Cardiac muscle cell (in vitro differentiated cells and primary cell): ENCODE results near the gene BCL2L2. TPM values are rescaled to one million over a fixed set of nuclear protein-coding genes. Genes with fewer than 3 reads are reported as not detected.

Experiments
- DNase-seq, 2 donors: peaks; one replicate each; pipeline versions ENCODE4 v3.0.0 to v3.0.0-alpha.2; 2010 to 2017; ENCODE audit warnings: low read depth in 1 of 2, low spot score in 1 of 2
- H3K27ac ChIP-seq: fragments of 200-600 bp; sonication (generic); 2 replicates; pipeline ENCODE4 v1.5.1; 2016
- H3K27me3 ChIP-seq: fragments of 200-600 bp; sonication (generic); 2 replicates; pipeline ENCODE4 v1.6.0; 2016; ENCODE audit warnings: control low read depth
- H3K36me3 ChIP-seq: fragments of 200-600 bp; sonication (generic); 2 replicates; pipeline ENCODE4 v1.5.1; 2016; ENCODE audit warnings: control low read depth
- H3K4me1 ChIP-seq: fragments of 200-600 bp; sonication (generic); 2 replicates; pipeline ENCODE4 v1.8.1; 2017; ENCODE audit warnings: low read depth, mild to moderate bottlenecking, mixed run types
- H3K4me3 ChIP-seq: fragments of 200-600 bp; sonication (generic); 2 replicates; pipeline ENCODE4 v1.5.1; 2016; ENCODE audit warnings: mild to moderate bottlenecking
- H3K9me3 ChIP-seq: fragments of 200-600 bp; sonication (generic); 2 replicates; pipeline ENCODE4 v1.5.1; 2017; ENCODE audit warnings: low read depth, mild to moderate bottlenecking, control low read depth
- polyA plus RNA-seq: library from polyadenylated mRNA; unstranded; fragments of >200 nt; fragmentation: Nextera tagmentation; extraction: Ambion mirVana; gene quantifications from 2 replicates; pipeline ENCODE4 v1.2.1, GENCODE V29; 2016
- total RNA-seq: library from RNA; depleted of rRNA; stranded (reverse); fragments of >200 nt; gene quantifications from 2 replicates; pipeline ENCODE4 v1.2.3, GENCODE V29; 2016
- TF ChIP-seq, protein P1 (sequence below): IDR thresholded peaks from 2 replicates; pipeline ENCODE4 v1.5.1; 2012; ENCODE audit warnings: low read depth, mild to moderate bottlenecking, low read length

BCL2L2 gene
- total and polyA plus RNA-seq, 2 experiments from 2014 or later = 5.8 to 28.6 TPM

GRCh38 chr14:23351681-23352505 is 45.3 kb downstream of the BCL2L2 start:
- Histone ChIP-seq H3K4me1 (no peaks in the 10 kb centered on the region), H3K4me3 (peak overlapping the region; percentile 44), H3K9me3 (no peaks in the 10 kb centered on the region), H3K27me3 (peaks cover 4% of the 10 kb centered on the region), H3K36me3 (no peaks in the 10 kb centered on the region), H3K27ac (no peak overlapping the region)
- DNase-seq = peak in 1 of 2 donors; percentile 46
- TF ChIP-seq, protein P1, sequence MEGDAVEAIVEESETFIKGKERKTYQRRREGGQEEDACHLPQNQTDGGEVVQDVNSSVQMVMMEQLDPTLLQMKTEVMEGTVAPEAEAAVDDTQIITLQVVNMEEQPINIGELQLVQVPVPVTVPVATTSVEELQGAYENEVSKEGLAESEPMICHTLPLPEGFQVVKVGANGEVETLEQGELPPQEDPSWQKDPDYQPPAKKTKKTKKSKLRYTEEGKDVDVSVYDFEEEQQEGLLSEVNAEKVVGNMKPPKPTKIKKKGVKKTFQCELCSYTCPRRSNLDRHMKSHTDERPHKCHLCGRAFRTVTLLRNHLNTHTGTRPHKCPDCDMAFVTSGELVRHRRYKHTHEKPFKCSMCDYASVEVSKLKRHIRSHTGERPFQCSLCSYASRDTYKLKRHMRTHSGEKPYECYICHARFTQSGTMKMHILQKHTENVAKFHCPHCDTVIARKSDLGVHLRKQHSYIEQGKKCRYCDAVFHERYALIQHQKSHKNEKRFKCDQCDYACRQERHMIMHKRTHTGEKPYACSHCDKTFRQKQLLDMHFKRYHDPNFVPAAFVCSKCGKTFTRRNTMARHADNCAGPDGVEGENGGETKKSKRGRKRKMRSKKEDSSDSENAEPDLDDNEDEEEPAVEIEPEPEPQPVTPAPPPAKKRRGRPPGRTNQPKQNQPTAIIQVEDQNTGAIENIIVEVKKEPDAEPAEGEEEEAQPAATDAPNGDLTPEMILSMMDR = peak; percentile 12

DNA sequence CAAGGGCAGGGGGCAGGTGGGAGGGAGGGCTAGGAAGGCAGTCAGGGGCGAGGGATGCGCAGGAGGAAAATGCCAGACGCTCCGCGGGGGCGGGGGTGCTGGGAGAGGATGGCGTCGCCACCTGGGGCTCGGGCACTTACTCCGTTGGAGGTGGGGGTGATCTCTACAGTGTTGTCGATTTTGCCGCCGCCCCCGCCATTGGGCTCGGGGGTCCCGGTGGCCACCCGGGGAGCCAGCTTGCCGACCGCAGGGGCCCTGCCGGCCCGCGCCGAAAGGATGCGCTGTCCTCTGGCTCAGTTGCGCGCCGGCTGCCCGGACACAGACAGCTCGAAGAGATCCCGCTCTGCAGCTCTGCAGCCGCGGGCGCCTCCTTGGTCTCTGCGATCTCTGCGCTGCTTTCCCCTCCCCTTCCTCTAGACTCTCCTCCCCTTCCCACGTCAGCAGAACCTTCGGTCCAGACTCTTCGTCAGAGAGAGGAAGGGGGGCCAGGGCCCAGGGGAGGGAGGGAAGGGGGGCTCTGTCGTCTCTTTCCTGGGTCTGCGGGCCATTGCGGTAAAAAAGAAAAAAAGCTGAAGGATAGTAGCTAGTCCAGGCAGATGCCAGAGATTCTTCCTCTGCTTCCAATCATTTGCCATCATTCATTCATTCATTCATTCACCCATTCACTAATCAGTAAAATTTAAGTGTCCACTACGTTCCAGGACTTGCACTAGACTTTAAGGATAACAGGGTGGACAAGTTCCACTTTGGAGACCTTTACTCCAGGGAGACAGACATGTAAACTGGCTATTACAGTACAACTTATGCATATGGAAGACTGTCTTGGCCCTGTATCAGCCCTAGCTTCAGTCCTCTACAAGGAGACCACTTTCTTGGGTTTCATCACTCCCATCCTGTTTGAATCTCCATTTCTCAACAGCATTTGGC is 46.1 kb downstream of the BCL2L2 start, which contains the start of gene SLC22A17:
SLC22A17 (minus strand) TSS at position 382 of the 927 bp plus-strand sequence.
- no peaks in the 10 kb centered on the region for H3K4me1 ChIP-seq
- peaks cover 4% of the 10 kb centered on the region for H3K27me3 ChIP-seq
- H3K9me3 ChIP-seq = no peaks in the 10 kb centered on the region
- H3K36me3 ChIP-seq = no peaks in the 10 kb centered on the region
- no peak within 1 kb of the TSS for H3K27ac ChIP-seq
- DNase-seq = peak; percentile 91 to 92
- H3K4me3 ChIP-seq = peak within 1 kb of the TSS; percentile 44
- TF ChIP-seq, protein P1 = no peak

DNA sequence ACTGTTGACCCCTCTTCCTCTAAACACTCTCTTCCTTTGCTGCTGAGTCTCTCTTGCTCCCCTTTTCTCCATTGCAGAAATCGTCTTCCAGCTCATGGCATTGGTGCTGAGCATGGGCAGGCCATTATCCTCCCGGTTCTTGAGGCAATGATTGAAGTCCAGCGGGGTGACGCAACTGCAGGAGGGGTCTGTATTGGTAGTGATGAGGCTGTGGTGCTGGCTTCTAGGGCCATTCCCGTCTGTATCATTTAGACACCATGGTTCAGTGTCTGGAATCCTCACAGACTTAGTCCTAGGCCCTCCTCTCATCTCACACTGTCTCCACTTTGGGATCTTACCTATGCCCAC is 46.8 kb downstream of the BCL2L2 start:
- no peaks in the 10 kb centered on the region for H3K9me3 ChIP-seq
- no peak for DNase-seq
- peaks cover 4% of the 10 kb centered on the region for H3K27me3 ChIP-seq
- TF ChIP-seq, protein P1 = no peak
- no peak overlapping the region for H3K27ac ChIP-seq
- no peaks in the 10 kb centered on the region for H3K36me3 ChIP-seq
- H3K4me1 ChIP-seq = no peaks in the 10 kb centered on the region
- no peak overlapping the region for H3K4me3 ChIP-seq

DNA sequence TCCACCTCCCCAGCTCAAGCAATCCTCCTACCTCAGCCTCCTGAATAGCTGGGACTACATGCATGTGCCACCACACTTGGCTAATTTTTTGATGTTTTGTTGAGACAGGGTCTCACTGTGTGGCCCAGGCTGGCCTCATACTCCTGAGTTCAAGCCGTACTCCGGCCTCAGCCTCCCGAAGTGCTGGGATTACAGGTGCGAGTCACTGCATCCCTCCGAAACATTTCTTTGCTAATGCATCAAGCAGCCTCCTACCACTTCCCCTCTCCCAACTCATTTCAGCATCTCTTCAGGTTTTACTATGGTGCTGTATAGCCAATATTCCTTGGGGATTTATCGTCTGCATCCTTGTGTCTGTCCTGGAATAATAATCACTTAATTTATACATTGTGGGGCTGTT is 48.4 kb downstream of the BCL2L2 start:
- Histone ChIP-seq H3K27me3 (peaks cover 4% of the 10 kb centered on the region), H3K36me3 (no peaks in the 10 kb centered on the region), H3K4me3 (no peak overlapping the region), H3K9me3 (no peaks in the 10 kb centered on the region), H3K27ac (no peak overlapping the region), H3K4me1 (no peaks in the 10 kb centered on the region)
- no peak for DNase-seq
- TF ChIP-seq, protein P1 = no peak

DNA sequence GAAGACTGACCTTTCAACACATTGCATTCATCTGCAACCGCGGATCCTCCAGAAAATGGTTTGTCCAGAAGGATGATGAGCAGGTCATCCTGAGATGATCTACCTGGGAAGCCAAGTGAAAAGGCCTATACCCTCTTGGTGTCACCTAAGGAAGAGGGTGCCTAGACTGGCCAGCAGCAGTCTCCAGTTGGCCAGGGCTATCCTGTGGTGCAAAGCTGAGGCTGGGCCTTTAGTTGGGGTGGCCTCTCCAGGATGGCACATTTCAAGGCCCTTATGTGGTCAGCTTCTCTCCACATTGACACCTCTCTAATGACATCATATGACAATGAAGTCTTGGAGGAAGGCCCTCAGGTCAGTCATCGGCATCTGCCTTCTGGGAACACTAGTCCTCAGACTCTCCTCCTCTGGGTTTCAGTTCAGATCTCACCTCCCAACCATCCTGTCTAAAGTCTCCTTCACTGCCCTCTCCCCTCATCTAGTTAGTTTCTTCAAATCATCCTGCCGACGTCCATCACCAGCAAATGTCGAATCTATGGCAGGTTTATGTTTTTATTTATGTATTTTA is 49.3 kb downstream of the BCL2L2 start:
- DNase-seq = no peak
- H3K9me3 ChIP-seq = no peaks in the 10 kb centered on the region
- H3K27ac ChIP-seq = no peak overlapping the region
- no peak overlapping the region for H3K4me3 ChIP-seq
- no peaks in the 10 kb centered on the region for H3K36me3 ChIP-seq
- H3K4me1 ChIP-seq = no peaks in the 10 kb centered on the region
- H3K27me3 ChIP-seq = peaks cover 4% of the 10 kb centered on the region
- TF ChIP-seq, protein P1 = no peak
